ENCODE data around the gene LTB.
A peak's percentile ranks its signal among the peaks of the same experiment; 100 is the strongest.

The LTB gene

GRCh38 chr6:31574106-31575061, 7.8 kb downstream of the LTB start:
- no peak for DNase-seq

- DNase-seq = no peak
These were observed 8.8 kb downstream of the LTB start for GRCh38 chr6:31573239-31574105.

- DNase-seq = peak; percentile 79
These were observed 9.9 kb downstream of the LTB start, which contains the start of gene LTA for GRCh38 chr6:31572041-31572911. Gene LTA (plus strand): TSS chr6:31572289. CDS start chr6:31572743, 454 bp downstream.

GRCh38 chr6:31569861-31570536, 12.2 kb downstream of the LTB start:
- DNase-seq = no peak

- peak; percentile 73 for DNase-seq
These were observed 13.7 kb downstream of the LTB start for GRCh38 chr6:31568537-31568961.

GRCh38 chr6:31567531-31568370, 14.5 kb downstream of the LTB start:
- no peak for DNase-seq

GRCh38 chr6:31560697-31561058, 21.5 kb downstream of the LTB start:
- DNase-seq = no peak

GRCh38 chr6:31559958-31560696, 22.1 kb downstream of the LTB start:
- DNase-seq = no peak

- DNase-seq = no peak
These were observed 22.6 kb downstream of the LTB start for GRCh38 chr6:31559606-31559957.

- peak; percentile 77 for DNase-seq
These were observed 23.4 kb downstream of the LTB start for GRCh38 chr6:31558631-31559500.

GRCh38 chr6:31558318-31558625, 24.0 kb downstream of the LTB start:
- DNase-seq = no peak

GRCh38 chr6:31557443-31558317, 24.5 kb downstream of the LTB start:
- no peak for DNase-seq

- DNase-seq = no peak
These were observed 25.9 kb downstream of the LTB start for GRCh38 chr6:31556307-31556706.

GRCh38 chr6:31551371-31551770, 30.9 kb downstream of the LTB start:
- DNase-seq = peak; percentile 61

GRCh38 chr6:31548544-31548873, 33.7 kb downstream of the LTB start:
- no peak for DNase-seq

GRCh38 chr6:31547727-31548543, 34.3 kb downstream of the LTB start:
- DNase-seq = no peak

- peak; percentile 90 for DNase-seq
These were observed 35.1 kb downstream of the LTB start, which contains the start of gene NFKBIL1 for GRCh38 chr6:31546958-31547726. Gene NFKBIL1 (plus strand): TSS chr6:31547608. CDS start chr6:31547695, 87 bp downstream.

Data from activated naive CD4-positive, alpha-beta T cell treated with anti-CD3 and anti-CD28 coated beads, Interleukin-2, amount 50 U/mL, for 16 hours (primary cell).